NB4 (cell line): ENCODE measurements around the gene ABCA4.

Experiments
- CTCF ChIP-seq: IDR thresholded peaks from one replicate; pipeline ENCODE4 v1.5.1; 2012; ENCODE audit warnings: low read depth, low read length
- MYC ChIP-seq: IDR thresholded peaks from 2 replicates; pipeline ENCODE4 v1.6.1; 2011; ENCODE audit warnings: low read depth, low read length
- POLR2A ChIP-seq: IDR thresholded peaks from 2 replicates; pipeline ENCODE4 v1.6.1; 2011; ENCODE audit warnings: mild to moderate bottlenecking; ENCODE audit not compliant: insufficient read length; ENCODE audit errors: extremely low read depth

DNA sequence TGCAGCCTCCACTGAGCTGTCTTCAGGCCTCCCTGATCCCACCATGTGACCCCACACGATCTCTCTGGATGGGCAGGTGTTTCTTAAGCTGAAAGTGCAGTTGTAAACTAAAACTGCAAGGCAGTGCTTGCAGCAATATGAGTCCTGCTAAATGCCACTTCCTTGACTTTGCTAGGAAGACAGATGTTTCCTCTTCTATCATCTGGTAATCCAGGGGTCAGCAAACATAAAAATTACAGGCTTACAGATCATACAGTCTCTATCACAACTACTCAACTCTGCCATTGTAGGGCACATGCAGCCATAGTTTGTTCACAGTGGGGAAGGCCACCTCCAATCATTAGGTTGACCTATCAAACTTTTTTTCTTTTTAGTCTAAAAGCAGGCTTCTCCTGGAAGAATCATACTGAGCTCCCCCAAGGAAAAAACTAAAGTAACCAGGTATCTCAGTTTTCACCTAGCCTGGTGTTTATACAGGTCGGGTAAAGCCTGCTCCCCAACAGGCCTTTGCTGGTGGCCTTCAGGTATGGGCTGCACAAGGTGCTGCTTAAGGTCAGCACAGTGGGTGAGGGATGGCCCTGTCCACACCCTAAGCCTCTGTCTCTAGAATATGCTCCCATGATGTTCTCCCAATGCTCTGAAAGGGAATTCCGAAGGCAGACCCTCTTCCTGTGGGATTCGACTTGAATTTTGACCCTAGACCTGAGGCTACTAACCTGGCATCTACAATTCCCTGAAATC lies 10.8 kb downstream of the ABCA4 start:
- TF ChIP-seq POLR2A, result no peak
- no peak for TF ChIP-seq CTCF
- TF ChIP-seq MYC, result no peak
